Measurements from ENCODE around the gene NELL1.

Gene NELL1

GRCh38 chr11:21068886-21069285 is 399.5 kb downstream of the NELL1 start:
- no peak overlapping the region for H3K4me3 ChIP-seq (ENCODE audit: low read depth, low read length)
- no peak for DNase-seq (ENCODE audit: low read depth)
- in situ Hi-C loops (cut with HindIII; ENCODE audit: low sequenced_read_pairs), result no loop called here
- no peak for TF ChIP-seq CTCF (IDR thresholded peaks at IDR 0.05; ENCODE audit: low read depth, low read length, missing control alignments)

- no peak overlapping the region for H3K4me3 ChIP-seq (ENCODE audit: low read depth, low read length)
- in situ Hi-C loops (cut with HindIII; ENCODE audit: low sequenced_read_pairs), result no loop called here
- TF ChIP-seq CTCF (IDR thresholded peaks at IDR 0.05; ENCODE audit: low read depth, low read length, missing control alignments), result no peak
- DNase-seq (ENCODE audit: low read depth), result no peak
Observed at GRCh38 chr11:21069909-21070308, 400.5 kb downstream of the NELL1 start.

- no peak for TF ChIP-seq CTCF (IDR thresholded peaks at IDR 0.05; ENCODE audit: low read depth, low read length, missing control alignments)
- in situ Hi-C loops (cut with HindIII; ENCODE audit: low sequenced_read_pairs), result no loop called here
- no peak for DNase-seq (ENCODE audit: low read depth)
- no peak overlapping the region for H3K4me3 ChIP-seq (ENCODE audit: low read depth, low read length)
Observed at GRCh38 chr11:21072558-21072957, 403.2 kb downstream of the NELL1 start.

GRCh38 chr11:21082853-21083252 is 413.5 kb downstream of the NELL1 start:
- no peak for TF ChIP-seq CTCF (IDR thresholded peaks at IDR 0.05; ENCODE audit: low read depth, low read length, missing control alignments)
- no peak overlapping the region for H3K4me3 ChIP-seq (ENCODE audit: low read depth, low read length)
- DNase-seq (ENCODE audit: low read depth), result no peak
- in situ Hi-C loops (cut with HindIII; ENCODE audit: low sequenced_read_pairs), result no loop called here

GRCh38 chr11:21088930-21089329 is 419.5 kb downstream of the NELL1 start:
- DNase-seq (ENCODE audit: low read depth), result no peak
- in situ Hi-C loops (cut with HindIII; ENCODE audit: low sequenced_read_pairs), result no loop called here
- no peak overlapping the region for H3K4me3 ChIP-seq (ENCODE audit: low read depth, low read length)
- no peak for TF ChIP-seq CTCF (IDR thresholded peaks at IDR 0.05; ENCODE audit: low read depth, low read length, missing control alignments)

GRCh38 chr11:21104641-21105040 is 435.3 kb downstream of the NELL1 start:
- in situ Hi-C loops (cut with HindIII; ENCODE audit: low sequenced_read_pairs), result loop anchor here (5.0 kb wide), 1 partner anchor 108 kb away; no protein-coding TSS in a partner anchor

More at GRCh38 chr11:21104641-21105040, 435.3 kb downstream of the NELL1 start:
- TF ChIP-seq CTCF (IDR thresholded peaks at IDR 0.05; ENCODE audit: low read depth, low read length, missing control alignments), result no peak
- DNase-seq (ENCODE audit: low read depth), result no peak
- H3K4me3 ChIP-seq (ENCODE audit: low read depth, low read length), result no peak overlapping the region
